Activated CD4-positive, alpha-beta T cell treated with anti-CD3 and anti-CD28 coated beads for 48 hours (primary cell): ENCODE results near the gene XPO1.
"Not testable (repeated sequence)": the region's sequence is repeated elsewhere in the genome, so short reads cannot be mapped to it uniquely, and the experiment has no call there.

ENCODE experiments used
- DNase-seq: peaks from one replicate; pipeline ENCODE4 v3.0.0-alpha.2; 2020

The XPO1 gene

GRCh38 chr2:61530749-61531148 lies 7.4 kb downstream of the XPO1 start:
- no peak for DNase-seq

GRCh38 chr2:61529944-61530735 lies 8.0 kb downstream of the XPO1 start:
- DNase-seq, result no peak

GRCh38 chr2:61520261-61520660 lies 17.9 kb downstream of the XPO1 start:
- DNase-seq, result no peak

GRCh38 chr2:61512768-61513398 lies 25.3 kb downstream of the XPO1 start:
- DNase-seq, result no peak

- DNase-seq, result no peak
Measured at GRCh38 chr2:61510674-61511671, 27.2 kb downstream of the XPO1 start.

- no peak for DNase-seq
Measured at GRCh38 chr2:61504949-61505348, 33.2 kb downstream of the XPO1 start.

- DNase-seq, result no peak
Measured at GRCh38 chr2:61499060-61499459, 39.1 kb downstream of the XPO1 start.

GRCh38 chr2:61493523-61493942 lies 44.6 kb downstream of the XPO1 start:
- peak; percentile 29 for DNase-seq

- DNase-seq, result no peak
Measured at GRCh38 chr2:61492476-61492875, 45.7 kb downstream of the XPO1 start.

GRCh38 chr2:61485281-61485680 lies 52.9 kb downstream of the XPO1 start:
- no peak for DNase-seq

GRCh38 chr2:61478086-61478485 lies 60.1 kb downstream of the XPO1 start:
- DNase-seq, result no peak

GRCh38 chr2:61476929-61477589 lies 61.1 kb downstream of the XPO1 start:
- not testable (repeated sequence) for DNase-seq

GRCh38 chr2:61471905-61472805 lies 66.0 kb downstream of the XPO1 start:
- peak; percentile 22 for DNase-seq

GRCh38 chr2:61470965-61471904 lies 66.9 kb downstream of the XPO1 start, which contains the start of gene USP34:
USP34 (minus strand) TSS chr2:61471087; CDS start chr2:61470692, 395 bp downstream.
- DNase-seq, result peak; percentile 94

GRCh38 chr2:61470122-61470951 lies 67.8 kb downstream of the XPO1 start:
- peak; percentile 88 for DNase-seq

- no peak for DNase-seq
Measured at GRCh38 chr2:61469424-61470121, 68.6 kb downstream of the XPO1 start.

GRCh38 chr2:61468231-61468630 lies 69.9 kb downstream of the XPO1 start:
- DNase-seq, result not testable (repeated sequence)

- DNase-seq, result no peak
Measured at GRCh38 chr2:61465045-61465444, 73.1 kb downstream of the XPO1 start.
